HEK293 (cell line): ENCODE data around the gene ZNF710.

Experiments
- CTCF ChIA-PET: fragments of 350-600 bp; formaldehyde crosslinking; extraction: SDS; loops from one replicate; lab custom pipeline; 2021; ENCODE audit warnings: antibody characterized with exemption; lab: Yijun Ruan, JAX
- POLR2A ChIA-PET: fragments of 300-600 bp; formaldehyde crosslinking; extraction: SDS; loops from one replicate; lab custom pipeline; 2020; ENCODE audit warnings: antibody characterized with exemption, inconsistent platforms; lab: Yijun Ruan, JAX
- H3K27ac ChIP-seq: fragments of 200-500 bp; sonication (Bioruptor generic); 2 replicates; pipeline ENCODE4 v1.5.1; 2014; ENCODE audit warnings: low read depth, low read length, control low read depth, inconsistent platforms; ENCODE audit errors: extremely low read depth
- H3K36me3 ChIP-seq, 2 experiments: fragments of 200-500 bp in 1 of 2; sonication (Bioruptor generic) in 1 of 2; 1 replicate in 1 of 2; 2 replicates in 1 of 2; pipeline ENCODE4 v1.5.1; 2014 to 2017; ENCODE audit warnings: inconsistent platforms in 2 of 2, low read length in 2 of 2; ENCODE audit not compliant: control insufficient read depth in 2 of 2, insufficient read depth in 1 of 2
- H3K4me1 ChIP-seq: fragments of 200-500 bp; sonication (Bioruptor generic); 2 replicates; pipeline ENCODE4 v1.5.1; 2014; ENCODE audit warnings: mild to moderate bottlenecking, low read length, inconsistent platforms; ENCODE audit not compliant: control insufficient read depth, insufficient read depth
- H3K4me3 ChIP-seq: 2 replicates; pipeline ENCODE4 v1.5.1; 2011; ENCODE audit warnings: low read depth, mild to moderate bottlenecking, control low read depth, low read length, moderate library complexity
- H3K9me3 ChIP-seq: fragments of 200-500 bp; sonication (Bioruptor generic); 2 replicates; pipeline ENCODE4 v1.5.1; 2014; ENCODE audit warnings: low read depth, low read length, inconsistent platforms; ENCODE audit not compliant: control insufficient read depth, insufficient read depth
- HOXD13 ChIP-seq: sonication (generic); formaldehyde crosslinking; IDR thresholded peaks from 2 replicates; pipeline ENCODE4 v1.8.0; 2022; ENCODE audit warnings: missing genetic modification reagents, borderline replicate concordance
- KLF1 ChIP-seq: fragments of 450-650 bp; formaldehyde crosslinking; IDR thresholded peaks from 2 replicates; pipeline ENCODE4 v1.5.1; 2016; ENCODE audit warnings: missing biosample characterization, missing genetic modification characterization
- KLF8 ChIP-seq: fragments of 450-650 bp; formaldehyde crosslinking; IDR thresholded peaks from 2 replicates; pipeline ENCODE4 v1.5.1; 2016; ENCODE audit warnings: missing biosample characterization, missing genetic modification characterization
- PRDM1 ChIP-seq: fragments of 450-650 bp; formaldehyde crosslinking; IDR thresholded peaks from 2 replicates; pipeline ENCODE4; 2016; ENCODE audit warnings: missing biosample characterization, missing genetic modification characterization
- SCRT2 ChIP-seq: fragments of 450-650 bp; formaldehyde crosslinking; IDR thresholded peaks from 2 replicates; pipeline ENCODE4 v1.5.1; 2016; ENCODE audit warnings: missing biosample characterization, missing genetic modification characterization
- YY2 ChIP-seq: fragments of 450-650 bp; formaldehyde crosslinking; IDR thresholded peaks from 2 replicates; pipeline ENCODE4 v1.5.1; 2016; ENCODE audit warnings: missing biosample characterization, missing genetic modification characterization
- ZBTB21 ChIP-seq: fragments of 450-650 bp; formaldehyde crosslinking; IDR thresholded peaks from 2 replicates; pipeline ENCODE4 v1.5.1; 2017; ENCODE audit warnings: missing biosample characterization, missing genetic modification characterization
- ZNF138 ChIP-seq: fragments of 450-650 bp; formaldehyde crosslinking; IDR thresholded peaks from 2 replicates; pipeline ENCODE4 v1.5.1; 2016; ENCODE audit warnings: missing biosample characterization, missing genetic modification characterization, borderline replicate concordance
- ZNF473 ChIP-seq: fragments of 450-650 bp; formaldehyde crosslinking; IDR thresholded peaks from 2 replicates; pipeline ENCODE4 v1.5.1; 2017; ENCODE audit warnings: missing biosample characterization, missing genetic modification characterization
- ZNF558 ChIP-seq: fragments of 450-650 bp; formaldehyde crosslinking; IDR thresholded peaks from 2 replicates; pipeline ENCODE4 v1.5.1; 2016; ENCODE audit warnings: missing biosample characterization, missing genetic modification characterization
- ZNF560 ChIP-seq: fragments of 450-650 bp; formaldehyde crosslinking; IDR thresholded peaks from 2 replicates; pipeline ENCODE4 v1.5.1; 2017; ENCODE audit warnings: missing biosample characterization, missing genetic modification characterization, borderline replicate concordance
- ZNF623 ChIP-seq: fragments of 450-650 bp; formaldehyde crosslinking; IDR thresholded peaks from 2 replicates; pipeline ENCODE4 v1.5.1; 2016; ENCODE audit warnings: missing biosample characterization, missing genetic modification characterization
- ZNF701 ChIP-seq: fragments of 450-650 bp; formaldehyde crosslinking; IDR thresholded peaks from 2 replicates; pipeline ENCODE4 v1.5.1; 2016; ENCODE audit warnings: missing biosample characterization, missing genetic modification characterization
- ZNF785 ChIP-seq: fragments of 450-650 bp; formaldehyde crosslinking; IDR thresholded peaks from 2 replicates; pipeline ENCODE4 v1.5.1; 2016; ENCODE audit warnings: missing biosample characterization, missing genetic modification characterization
- TF ChIP-seq, protein P1 (sequence below): fragments of 450-650 bp; IDR thresholded peaks from 2 replicates; pipeline ENCODE4 v1.5.1; 2018; ENCODE audit warnings: missing biosample characterization, missing genetic modification characterization
- TF ChIP-seq, protein P2 (sequence below): fragments of 450-650 bp; formaldehyde crosslinking; IDR thresholded peaks from 2 replicates; pipeline ENCODE4 v1.5.1; 2016; ENCODE audit warnings: missing biosample characterization, missing genetic modification characterization
- TF ChIP-seq, protein P3 (sequence below): fragments of 450-650 bp; formaldehyde crosslinking; IDR thresholded peaks from 2 replicates; pipeline ENCODE4 v1.5.1; 2017; ENCODE audit warnings: missing biosample characterization, missing genetic modification characterization
- TF ChIP-seq, protein P4 (sequence below): fragments of 450-650 bp; formaldehyde crosslinking; IDR thresholded peaks from 2 replicates; pipeline ENCODE4 v1.5.1; 2016; ENCODE audit warnings: missing biosample characterization, missing genetic modification characterization
- TF ChIP-seq, protein P5 (sequence below): fragments of 450-650 bp; formaldehyde crosslinking; IDR thresholded peaks from 2 replicates; pipeline ENCODE4 v1.5.1; 2016; ENCODE audit warnings: missing biosample characterization, missing genetic modification characterization, borderline replicate concordance
- TF ChIP-seq, protein P6 (sequence below): fragments of 450-650 bp; formaldehyde crosslinking; IDR thresholded peaks from 2 replicates; pipeline ENCODE4 v1.5.1; 2016; ENCODE audit warnings: missing biosample characterization, missing genetic modification characterization, borderline replicate concordance
- TF ChIP-seq, protein P7 (sequence below): fragments of 450-650 bp; formaldehyde crosslinking; IDR thresholded peaks from 2 replicates; pipeline ENCODE4 v1.5.1; 2016; ENCODE audit warnings: missing biosample characterization, missing genetic modification characterization

ZNF710 gene

DNA sequence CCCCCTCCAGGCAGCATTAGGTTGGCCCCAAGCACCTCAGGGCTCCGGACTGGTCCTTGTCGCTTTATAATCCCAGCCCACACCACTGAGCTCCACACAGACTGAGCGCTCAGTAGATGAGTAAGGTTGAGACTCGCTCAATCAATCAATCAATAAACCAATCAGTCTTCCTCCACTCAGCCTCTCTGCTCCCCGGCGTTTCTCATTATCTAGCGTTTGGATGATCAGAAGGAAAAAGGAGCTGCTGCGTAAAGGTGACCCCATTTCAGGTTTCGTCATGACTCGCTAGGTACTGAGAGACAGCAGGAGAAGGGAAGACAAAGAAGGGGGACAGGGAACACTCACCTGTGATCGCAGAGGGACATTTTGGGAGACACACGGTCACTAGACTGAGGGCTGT, 41.2 kb downstream of the ZNF710 start (continued):
- TF ChIP-seq SCRT2 (tag by site-specific recombination), result no peak
- TF ChIP-seq, protein P1, sequence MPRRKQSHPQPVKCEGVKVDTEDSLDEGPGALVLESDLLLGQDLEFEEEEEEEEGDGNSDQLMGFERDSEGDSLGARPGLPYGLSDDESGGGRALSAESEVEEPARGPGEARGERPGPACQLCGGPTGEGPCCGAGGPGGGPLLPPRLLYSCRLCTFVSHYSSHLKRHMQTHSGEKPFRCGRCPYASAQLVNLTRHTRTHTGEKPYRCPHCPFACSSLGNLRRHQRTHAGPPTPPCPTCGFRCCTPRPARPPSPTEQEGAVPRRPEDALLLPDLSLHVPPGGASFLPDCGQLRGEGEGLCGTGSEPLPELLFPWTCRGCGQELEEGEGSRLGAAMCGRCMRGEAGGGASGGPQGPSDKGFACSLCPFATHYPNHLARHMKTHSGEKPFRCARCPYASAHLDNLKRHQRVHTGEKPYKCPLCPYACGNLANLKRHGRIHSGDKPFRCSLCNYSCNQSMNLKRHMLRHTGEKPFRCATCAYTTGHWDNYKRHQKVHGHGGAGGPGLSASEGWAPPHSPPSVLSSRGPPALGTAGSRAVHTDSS, result no peak
- no peak for TF ChIP-seq HOXD13 (CRISPR knock-in tag)
- TF ChIP-seq ZNF138 (tag by site-specific recombination), result no peak

DNA sequence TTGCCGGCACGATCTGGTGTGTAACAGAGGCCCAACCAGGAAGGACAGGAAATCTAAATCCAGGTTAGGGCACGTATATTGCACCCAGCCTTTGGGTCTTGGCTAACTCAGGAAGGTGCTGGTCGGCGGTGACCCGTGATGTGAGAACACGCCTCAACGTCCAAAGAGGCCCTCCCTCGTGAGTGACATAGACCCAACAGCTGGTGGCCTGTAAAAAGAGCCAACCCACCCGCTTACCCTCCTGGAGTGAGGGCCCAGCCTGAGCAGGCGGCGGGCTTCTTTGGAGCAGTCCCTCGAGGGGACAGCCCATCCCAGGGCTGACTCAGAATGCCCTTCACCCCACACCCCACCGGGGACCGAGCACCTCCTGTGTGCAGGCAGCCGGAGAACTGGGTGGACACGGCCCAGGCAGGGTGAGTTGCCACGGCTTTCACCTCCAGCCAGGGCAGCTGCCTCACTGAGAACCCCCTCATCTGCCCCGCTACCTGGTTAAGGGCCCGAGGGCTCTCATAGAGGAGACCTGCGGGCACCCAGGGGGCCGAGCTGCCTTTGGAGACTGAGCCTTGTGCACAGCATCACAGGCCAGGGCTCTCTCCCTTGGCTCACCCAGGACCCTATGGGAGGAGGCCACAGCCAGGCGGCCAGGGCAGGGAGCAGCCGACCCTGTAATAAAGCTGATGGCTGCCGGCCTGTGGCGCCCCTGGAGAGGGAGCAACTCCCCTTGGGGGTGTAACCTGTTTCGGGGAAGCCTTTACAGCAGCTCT, 41.8 kb downstream of the ZNF710 start:
- no peak overlapping the region for H3K27ac ChIP-seq
- no peak overlapping the region for H3K4me3 ChIP-seq
- no peaks in the 10 kb centered on the region for H3K4me1 ChIP-seq
- ChIA-PET CTCF (interaction anchor here (0.6 kb wide), 1 partner anchor 44 kb away, joined by 3 read pairs; no protein-coding TSS in a partner anchor), POLR2A (interaction anchor here (0.5 kb wide), 1 partner anchor 57 kb away, joined by 3 read pairs; no protein-coding TSS in a partner anchor)
- H3K36me3 ChIP-seq, result no peaks in the 10 kb centered on the region
- H3K9me3 ChIP-seq, result no peaks in the 10 kb centered on the region
- no peak for TF ChIP-seq ZNF701
- TF ChIP-seq ZNF785, result no peak
- TF ChIP-seq KLF8 (tag by site-specific recombination), result no peak
- TF ChIP-seq ZNF560, result no peak
- TF ChIP-seq, protein P2, sequence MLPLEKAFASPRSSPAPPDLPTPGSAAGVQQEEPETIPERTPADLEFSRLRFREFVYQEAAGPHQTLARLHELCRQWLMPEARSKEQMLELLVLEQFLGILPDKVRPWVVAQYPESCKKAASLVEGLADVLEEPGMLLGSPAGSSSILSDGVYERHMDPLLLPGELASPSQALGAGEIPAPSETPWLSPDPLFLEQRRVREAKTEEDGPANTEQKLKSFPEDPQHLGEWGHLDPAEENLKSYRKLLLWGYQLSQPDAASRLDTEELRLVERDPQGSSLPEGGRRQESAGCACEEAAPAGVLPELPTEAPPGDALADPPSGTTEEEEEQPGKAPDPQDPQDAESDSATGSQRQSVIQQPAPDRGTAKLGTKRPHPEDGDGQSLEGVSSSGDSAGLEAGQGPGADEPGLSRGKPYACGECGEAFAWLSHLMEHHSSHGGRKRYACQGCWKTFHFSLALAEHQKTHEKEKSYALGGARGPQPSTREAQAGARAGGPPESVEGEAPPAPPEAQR (tag by site-specific recombination), result no peak
- no peak for TF ChIP-seq PRDM1 (tag by site-specific recombination)
- TF ChIP-seq ZNF473, result no peak
- no peak for TF ChIP-seq KLF1 (tag by site-specific recombination)
- TF ChIP-seq, protein P3, sequence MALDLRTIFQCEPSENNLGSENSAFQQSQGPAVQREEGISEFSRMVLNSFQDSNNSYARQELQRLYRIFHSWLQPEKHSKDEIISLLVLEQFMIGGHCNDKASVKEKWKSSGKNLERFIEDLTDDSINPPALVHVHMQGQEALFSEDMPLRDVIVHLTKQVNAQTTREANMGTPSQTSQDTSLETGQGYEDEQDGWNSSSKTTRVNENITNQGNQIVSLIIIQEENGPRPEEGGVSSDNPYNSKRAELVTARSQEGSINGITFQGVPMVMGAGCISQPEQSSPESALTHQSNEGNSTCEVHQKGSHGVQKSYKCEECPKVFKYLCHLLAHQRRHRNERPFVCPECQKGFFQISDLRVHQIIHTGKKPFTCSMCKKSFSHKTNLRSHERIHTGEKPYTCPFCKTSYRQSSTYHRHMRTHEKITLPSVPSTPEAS, result no peak
- no peak for TF ChIP-seq ZNF558 (tag by site-specific recombination)
- TF ChIP-seq, protein P4, sequence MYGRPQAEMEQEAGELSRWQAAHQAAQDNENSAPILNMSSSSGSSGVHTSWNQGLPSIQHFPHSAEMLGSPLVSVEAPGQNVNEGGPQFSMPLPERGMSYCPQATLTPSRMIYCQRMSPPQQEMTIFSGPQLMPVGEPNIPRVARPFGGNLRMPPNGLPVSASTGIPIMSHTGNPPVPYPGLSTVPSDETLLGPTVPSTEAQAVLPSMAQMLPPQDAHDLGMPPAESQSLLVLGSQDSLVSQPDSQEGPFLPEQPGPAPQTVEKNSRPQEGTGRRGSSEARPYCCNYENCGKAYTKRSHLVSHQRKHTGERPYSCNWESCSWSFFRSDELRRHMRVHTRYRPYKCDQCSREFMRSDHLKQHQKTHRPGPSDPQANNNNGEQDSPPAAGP (tag by site-specific recombination), result no peak
- no peak for TF ChIP-seq ZNF623 (tag by site-specific recombination)
- no peak for TF ChIP-seq YY2 (tag by site-specific recombination)
- TF ChIP-seq ZBTB21, result no peak
- TF ChIP-seq, protein P5, sequence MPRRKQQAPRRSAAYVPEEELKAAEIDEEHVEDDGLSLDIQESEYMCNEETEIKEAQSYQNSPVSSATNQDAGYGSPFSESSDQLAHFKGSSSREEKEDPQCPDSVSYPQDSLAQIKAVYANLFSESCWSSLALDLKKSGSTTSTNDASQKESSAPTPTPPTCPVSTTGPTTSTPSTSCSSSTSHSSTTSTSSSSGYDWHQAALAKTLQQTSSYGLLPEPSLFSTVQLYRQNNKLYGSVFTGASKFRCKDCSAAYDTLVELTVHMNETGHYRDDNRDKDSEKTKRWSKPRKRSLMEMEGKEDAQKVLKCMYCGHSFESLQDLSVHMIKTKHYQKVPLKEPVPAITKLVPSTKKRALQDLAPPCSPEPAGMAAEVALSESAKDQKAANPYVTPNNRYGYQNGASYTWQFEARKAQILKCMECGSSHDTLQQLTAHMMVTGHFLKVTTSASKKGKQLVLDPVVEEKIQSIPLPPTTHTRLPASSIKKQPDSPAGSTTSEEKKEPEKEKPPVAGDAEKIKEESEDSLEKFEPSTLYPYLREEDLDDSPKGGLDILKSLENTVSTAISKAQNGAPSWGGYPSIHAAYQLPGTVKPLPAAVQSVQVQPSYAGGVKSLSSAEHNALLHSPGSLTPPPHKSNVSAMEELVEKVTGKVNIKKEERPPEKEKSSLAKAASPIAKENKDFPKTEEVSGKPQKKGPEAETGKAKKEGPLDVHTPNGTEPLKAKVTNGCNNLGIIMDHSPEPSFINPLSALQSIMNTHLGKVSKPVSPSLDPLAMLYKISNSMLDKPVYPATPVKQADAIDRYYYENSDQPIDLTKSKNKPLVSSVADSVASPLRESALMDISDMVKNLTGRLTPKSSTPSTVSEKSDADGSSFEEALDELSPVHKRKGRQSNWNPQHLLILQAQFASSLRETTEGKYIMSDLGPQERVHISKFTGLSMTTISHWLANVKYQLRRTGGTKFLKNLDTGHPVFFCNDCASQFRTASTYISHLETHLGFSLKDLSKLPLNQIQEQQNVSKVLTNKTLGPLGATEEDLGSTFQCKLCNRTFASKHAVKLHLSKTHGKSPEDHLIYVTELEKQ (tag by site-specific recombination), result no peak
- TF ChIP-seq, protein P6, sequence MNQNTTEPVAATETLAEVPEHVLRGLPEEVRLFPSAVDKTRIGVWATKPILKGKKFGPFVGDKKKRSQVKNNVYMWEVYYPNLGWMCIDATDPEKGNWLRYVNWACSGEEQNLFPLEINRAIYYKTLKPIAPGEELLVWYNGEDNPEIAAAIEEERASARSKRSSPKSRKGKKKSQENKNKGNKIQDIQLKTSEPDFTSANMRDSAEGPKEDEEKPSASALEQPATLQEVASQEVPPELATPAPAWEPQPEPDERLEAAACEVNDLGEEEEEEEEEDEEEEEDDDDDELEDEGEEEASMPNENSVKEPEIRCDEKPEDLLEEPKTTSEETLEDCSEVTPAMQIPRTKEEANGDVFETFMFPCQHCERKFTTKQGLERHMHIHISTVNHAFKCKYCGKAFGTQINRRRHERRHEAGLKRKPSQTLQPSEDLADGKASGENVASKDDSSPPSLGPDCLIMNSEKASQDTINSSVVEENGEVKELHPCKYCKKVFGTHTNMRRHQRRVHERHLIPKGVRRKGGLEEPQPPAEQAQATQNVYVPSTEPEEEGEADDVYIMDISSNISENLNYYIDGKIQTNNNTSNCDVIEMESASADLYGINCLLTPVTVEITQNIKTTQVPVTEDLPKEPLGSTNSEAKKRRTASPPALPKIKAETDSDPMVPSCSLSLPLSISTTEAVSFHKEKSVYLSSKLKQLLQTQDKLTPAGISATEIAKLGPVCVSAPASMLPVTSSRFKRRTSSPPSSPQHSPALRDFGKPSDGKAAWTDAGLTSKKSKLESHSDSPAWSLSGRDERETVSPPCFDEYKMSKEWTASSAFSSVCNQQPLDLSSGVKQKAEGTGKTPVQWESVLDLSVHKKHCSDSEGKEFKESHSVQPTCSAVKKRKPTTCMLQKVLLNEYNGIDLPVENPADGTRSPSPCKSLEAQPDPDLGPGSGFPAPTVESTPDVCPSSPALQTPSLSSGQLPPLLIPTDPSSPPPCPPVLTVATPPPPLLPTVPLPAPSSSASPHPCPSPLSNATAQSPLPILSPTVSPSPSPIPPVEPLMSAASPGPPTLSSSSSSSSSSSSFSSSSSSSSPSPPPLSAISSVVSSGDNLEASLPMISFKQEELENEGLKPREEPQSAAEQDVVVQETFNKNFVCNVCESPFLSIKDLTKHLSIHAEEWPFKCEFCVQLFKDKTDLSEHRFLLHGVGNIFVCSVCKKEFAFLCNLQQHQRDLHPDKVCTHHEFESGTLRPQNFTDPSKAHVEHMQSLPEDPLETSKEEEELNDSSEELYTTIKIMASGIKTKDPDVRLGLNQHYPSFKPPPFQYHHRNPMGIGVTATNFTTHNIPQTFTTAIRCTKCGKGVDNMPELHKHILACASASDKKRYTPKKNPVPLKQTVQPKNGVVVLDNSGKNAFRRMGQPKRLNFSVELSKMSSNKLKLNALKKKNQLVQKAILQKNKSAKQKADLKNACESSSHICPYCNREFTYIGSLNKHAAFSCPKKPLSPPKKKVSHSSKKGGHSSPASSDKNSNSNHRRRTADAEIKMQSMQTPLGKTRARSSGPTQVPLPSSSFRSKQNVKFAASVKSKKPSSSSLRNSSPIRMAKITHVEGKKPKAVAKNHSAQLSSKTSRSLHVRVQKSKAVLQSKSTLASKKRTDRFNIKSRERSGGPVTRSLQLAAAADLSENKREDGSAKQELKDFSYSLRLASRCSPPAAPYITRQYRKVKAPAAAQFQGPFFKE, result no peak
- TF ChIP-seq, protein P7, sequence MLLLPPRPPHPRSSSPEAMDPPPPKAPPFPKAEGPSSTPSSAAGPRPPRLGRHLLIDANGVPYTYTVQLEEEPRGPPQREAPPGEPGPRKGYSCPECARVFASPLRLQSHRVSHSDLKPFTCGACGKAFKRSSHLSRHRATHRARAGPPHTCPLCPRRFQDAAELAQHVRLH (tag by site-specific recombination), result no peak
